ENCODE data around the gene TMBIM1.
"Not testable (repeated sequence)": the region's sequence is repeated elsewhere in the genome, so short reads cannot be mapped to it uniquely, and the experiment has no call there.

TMBIM1 gene

DNA sequence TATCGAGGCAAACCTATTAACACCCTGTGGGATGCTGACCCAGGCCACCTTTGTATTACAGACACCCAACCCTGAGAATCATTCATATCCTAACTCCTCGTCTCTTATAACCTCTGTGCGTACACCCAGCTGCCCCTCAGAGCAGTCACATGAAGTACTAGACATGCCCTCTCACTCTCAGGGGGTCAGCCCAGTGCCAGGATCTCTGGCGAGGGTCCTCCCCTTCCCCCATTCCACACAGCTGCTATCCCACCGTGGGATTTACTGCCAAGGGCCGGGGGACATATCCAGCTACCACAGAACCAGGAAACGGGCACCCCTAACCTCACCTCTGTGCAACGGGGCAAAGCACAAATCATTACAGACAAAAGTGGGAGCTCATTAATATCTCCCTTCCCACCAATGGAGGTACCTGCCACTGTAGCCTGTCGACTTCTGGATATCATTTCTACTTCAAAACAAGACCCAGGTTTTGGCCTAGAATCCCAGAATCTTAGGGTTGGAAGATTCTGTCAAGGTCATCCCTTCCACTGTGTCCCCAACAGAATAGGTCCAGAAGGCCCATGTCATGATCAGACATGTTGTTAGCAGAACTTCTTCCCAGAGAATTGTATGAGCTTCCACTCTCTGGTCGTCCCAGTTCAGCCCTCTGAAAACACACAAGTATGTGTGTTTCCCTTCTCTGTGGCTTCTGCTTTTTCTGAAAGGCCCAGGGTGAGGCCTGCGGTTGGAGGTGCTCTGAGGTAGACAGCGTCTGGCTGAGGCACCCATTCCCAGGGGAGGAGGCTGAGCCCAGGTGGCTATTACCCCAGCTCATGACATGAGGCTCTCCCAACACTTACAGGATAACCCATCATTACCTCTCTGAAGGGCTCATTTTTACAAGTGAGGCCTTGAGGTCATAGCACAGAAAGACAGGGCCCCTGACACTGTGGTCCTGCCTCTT is 1.7 kb downstream of the TMBIM1 start:
- DNase-seq, result no peak

- no peak for DNase-seq
Measured at GRCh38 chr2:218289639-218290315, 2.5 kb downstream of the TMBIM1 start.

DNA sequence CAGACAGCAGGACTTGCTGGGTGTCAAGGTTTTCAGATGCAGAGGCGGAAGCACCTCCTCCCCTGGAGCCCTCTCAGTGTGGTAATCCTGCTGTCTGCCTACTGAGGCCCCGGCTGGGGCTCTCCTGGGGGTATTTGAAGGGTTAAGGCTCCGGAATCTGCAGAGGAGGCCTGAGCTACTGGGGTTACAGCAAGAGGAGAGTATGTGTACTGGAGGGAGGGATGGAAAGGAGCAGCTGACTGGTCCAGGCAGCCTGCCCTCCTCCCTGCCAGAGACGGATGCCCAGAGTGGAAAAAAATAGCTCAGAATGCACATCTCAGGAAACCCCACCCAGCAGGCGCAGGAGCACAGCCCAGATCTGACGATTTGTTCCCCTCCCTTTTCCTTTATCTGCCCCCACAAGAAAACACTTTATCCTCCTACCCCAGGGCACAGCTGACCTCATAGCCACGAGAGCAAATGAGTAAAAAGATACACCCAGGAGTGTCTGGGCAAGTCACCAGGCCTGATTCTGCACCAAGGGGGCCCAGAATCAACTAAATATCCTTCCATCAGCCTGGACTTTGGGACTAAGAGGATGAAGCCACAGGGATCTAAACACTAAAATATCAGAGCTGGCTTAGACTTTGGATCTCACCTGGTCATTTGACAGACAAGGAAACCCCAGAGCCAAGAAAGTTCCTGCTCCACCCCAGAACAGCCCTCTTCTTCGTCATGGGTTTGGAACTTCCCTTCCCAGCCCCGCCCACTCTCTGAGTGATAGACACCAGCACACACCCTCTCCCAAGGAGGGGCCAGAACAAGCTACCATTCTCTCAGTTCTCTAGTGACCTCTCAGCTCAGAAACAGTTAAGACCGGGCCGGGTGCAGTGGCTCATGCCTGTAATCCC is 5.5 kb downstream of the TMBIM1 start:
- DNase-seq, result peak; percentile 27

- no peak for DNase-seq
Measured at GRCh38 chr2:218285604-218286003, 6.7 kb downstream of the TMBIM1 start.

DNA sequence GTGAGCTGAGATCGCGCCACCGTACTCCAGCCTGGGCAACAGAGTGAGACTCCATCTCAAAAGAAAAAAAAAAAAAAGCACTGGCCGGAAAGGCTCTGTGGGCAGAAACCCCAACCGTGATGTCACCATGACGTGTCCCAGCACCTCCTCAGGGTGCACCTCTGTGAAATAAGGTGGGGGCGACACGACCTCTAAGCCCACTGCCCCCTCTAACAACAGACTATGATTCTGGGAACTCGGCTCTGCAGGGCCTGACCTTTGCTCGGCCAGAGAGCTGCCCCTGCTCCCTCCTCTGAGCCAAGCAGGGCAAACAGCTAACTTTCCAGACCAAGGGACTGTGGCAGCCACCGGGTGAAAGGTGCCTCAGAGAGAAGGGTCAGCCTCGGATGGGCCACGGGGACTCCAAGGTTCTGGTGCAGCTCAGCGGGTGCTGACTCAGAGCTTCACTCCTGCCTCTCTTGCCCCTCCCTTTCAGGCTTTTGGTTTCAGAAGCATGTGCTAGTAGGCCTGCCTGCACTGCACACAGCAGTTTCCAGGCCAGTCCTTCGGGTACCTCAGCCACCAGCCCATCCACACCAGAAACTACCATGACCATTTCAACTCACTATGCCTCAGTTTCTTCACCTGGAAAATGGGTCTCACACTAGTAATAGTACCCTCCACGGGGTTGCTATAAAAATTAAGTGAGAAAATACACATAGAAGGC is 8.0 kb downstream of the TMBIM1 start:
- DNase-seq, result no peak

- DNase-seq, result no peak
Measured at GRCh38 chr2:218282173-218282991, 9.9 kb downstream of the TMBIM1 start.

DNA sequence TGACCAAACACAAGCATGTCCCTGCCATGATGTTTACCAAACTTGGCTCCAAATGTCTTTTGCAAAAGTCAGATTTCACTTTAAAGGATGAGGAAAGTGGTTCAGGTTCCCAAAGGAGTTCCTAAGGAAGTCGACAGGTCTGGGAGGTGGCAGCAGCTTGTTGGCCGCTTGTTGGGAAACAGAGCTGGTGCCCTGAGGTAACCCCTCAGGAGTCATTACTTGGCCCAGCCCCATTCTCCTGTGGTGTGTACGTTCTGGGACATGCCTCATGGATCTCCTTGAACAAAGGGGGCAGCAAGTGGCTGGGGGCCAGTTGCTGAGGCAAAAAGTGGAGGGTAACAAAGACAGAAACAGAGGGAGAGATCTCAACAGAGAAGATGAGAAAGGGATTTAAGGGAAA is 10.9 kb downstream of the TMBIM1 start:
- no peak for DNase-seq

GRCh38 chr2:218280260-218280870 is 11.9 kb downstream of the TMBIM1 start:
- no peak for DNase-seq

- DNase-seq, result no peak
Measured at GRCh38 chr2:218278531-218279360, 13.6 kb downstream of the TMBIM1 start.

DNA sequence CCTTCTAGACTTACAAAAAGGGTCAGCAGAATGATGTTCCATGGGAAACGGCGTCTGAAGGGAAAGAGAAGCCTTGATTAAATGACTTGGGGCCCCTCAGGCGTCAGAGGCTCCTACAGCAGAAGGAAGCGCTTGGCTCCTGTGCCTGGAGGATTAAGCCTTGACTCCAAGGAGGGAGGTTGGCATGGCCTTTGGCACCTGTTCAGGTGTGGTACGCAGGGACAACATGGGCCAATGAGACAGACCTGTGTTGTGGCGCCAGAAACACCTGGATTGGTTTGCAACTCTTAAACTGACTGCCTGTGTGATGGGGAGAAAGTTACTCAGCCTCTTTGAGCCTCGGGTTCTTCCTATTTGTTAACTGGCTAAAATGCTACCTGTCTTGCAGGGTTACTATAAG is 14.4 kb downstream of the TMBIM1 start:
- no peak for DNase-seq

- DNase-seq, result no peak
Measured at GRCh38 chr2:218276986-218277755, 15.1 kb downstream of the TMBIM1 start.

GRCh38 chr2:218275371-218276072 is 16.8 kb downstream of the TMBIM1 start:
- no peak for DNase-seq

DNA sequence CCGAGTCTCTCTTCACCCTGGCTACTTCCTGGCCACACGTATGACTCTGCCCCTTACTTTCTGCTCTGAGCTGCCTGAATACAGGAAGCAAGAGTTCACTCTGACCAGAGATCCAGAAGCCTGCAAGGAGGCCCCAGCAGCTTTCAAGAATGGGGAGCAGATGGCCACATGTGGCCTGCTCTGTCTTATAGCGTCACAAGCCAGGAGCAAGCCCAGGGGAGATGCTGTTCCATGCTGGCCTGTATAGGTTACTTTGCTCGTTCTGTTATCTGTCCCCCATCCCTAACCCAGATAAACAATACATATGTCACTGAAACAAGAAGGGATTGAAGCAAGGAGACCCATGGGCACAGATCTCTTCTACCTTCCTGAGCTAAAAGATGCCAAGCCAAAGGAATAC is 17.7 kb downstream of the TMBIM1 start:
- DNase-seq, result no peak

- DNase-seq, result no peak
Measured at GRCh38 chr2:218273908-218274249, 18.4 kb downstream of the TMBIM1 start.

GRCh38 chr2:218273214-218273907 is 18.9 kb downstream of the TMBIM1 start:
- DNase-seq, result not testable (repeated sequence)

DNA sequence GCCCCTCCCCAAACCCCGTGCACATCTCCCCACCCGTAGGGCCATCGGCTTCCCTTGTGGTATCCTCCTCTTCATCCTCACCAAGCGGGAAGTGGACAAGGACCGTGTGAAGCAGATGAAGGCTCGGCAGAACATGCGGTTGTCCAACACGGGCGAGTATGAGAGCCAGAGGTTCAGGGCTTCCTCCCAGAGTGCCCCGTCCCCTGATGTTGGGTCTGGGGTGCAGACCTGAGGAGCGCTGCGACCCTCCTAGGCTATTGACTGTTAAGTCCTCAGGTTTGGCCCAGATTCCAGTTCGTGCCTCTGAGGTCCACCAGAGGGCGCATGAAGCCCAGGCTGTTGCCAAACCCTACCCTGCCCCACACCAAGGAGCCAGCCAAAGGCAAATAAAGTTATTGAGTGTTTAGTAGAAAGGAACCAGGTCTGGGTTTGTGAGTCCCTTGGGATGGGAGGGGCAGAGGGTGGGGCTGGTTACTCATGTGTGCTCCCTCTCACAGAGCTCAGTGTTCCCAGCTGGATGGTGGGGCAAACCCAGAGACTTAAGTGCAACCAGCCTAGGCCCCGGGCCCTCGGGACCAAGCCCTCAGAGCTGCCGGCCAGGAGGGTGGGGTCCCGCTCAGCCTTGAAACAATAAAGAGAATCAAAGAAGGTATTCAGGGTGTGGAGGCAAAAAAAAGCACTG is 19.6 kb downstream of the TMBIM1 start:
- peak; percentile 64 for DNase-seq

DNA sequence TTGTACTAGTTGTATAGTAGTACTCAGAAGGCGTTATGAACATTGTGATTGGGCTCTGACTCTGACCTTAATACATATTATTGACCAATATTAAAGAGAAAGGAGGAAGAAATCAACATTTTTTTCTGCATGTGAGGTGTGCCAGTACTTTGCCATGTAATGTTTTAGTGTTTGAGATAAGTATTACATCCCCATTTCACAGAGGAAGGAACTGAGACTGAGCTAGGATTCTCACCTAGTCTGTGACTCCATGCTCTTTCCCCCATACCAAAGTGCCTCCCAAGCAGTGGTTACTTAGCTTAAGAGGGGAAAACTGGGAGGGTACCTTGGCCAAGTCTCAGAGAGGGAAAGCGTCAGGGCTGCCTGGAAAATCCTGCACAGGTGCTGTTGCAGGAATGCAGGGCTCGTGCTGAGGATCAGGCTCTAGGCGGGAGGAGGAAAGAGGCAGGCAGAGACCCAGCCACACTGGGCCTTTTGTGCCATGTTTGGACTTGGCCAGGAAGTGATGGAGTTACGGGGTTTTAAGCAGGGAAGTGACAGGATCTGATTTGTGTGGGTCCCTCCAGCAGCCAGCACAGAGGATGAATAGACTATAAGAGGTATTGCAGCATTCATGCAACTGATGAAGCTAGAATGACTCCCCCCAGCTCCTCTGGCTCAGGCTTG is 20.3 kb downstream of the TMBIM1 start:
- no peak for DNase-seq
